NCI-H1105 treated with DMSO at 0.1 percent for 48 hours (cell line): Measurements from ENCODE around the gene FBXO3.
"Not testable (repeated sequence)": the region's sequence is repeated elsewhere in the genome, so short reads cannot be mapped to it uniquely, and the experiment has no call there.

Source experiments
- DNase-seq: peaks from one replicate; lab custom pipeline; 2025; lab: John Stamatoyannopoulos, UW

The FBXO3 gene

GRCh38 chr11:33773987-33774735 is at the start of gene FBXO3:
Gene FBXO3 (minus strand): TSS chr11:33774520. CDS start chr11:33774497, 23 bp downstream.
- DNase-seq: peak; percentile 87

- not testable (repeated sequence) for DNase-seq
These were observed 48.7 kb upstream of the FBXO3 start for GRCh38 chr11:33822981-33823380.

DNA sequence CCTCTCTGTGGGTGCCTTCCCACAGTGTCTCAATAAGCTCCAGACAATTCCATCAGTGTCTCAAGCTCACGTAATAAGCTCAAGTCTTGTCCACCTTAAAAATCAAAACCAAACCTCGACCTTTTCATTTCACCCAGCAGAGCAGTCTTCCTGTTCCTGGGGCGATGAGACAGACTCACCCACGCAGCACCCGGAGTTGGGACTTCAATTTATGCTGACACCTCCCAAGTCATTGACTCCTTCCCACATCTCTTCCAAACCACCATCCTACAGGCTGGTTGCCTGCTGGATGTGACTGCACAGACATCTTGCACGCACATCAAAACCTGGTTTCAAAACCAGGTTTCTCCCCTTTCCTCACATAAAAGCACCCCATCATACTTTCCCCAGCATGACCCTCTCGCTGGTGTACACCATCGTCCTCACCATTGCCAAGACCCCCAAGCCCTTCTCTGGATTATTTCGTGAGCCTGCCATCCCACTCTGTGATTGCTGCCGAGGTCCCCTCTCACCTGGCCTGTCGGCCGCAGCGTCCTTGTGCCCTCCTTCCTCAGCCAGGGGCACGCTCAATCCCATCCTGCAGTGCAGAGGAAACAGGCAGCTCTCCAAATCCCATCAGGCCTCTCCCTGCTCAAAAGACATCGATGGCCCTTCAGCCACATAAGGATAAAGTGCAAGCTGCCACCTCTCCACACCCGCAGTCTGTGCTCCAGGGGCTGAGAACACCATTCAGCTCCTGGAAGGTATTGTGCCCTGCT is 45.1 kb upstream of the FBXO3 start:
- no peak for DNase-seq

DNA sequence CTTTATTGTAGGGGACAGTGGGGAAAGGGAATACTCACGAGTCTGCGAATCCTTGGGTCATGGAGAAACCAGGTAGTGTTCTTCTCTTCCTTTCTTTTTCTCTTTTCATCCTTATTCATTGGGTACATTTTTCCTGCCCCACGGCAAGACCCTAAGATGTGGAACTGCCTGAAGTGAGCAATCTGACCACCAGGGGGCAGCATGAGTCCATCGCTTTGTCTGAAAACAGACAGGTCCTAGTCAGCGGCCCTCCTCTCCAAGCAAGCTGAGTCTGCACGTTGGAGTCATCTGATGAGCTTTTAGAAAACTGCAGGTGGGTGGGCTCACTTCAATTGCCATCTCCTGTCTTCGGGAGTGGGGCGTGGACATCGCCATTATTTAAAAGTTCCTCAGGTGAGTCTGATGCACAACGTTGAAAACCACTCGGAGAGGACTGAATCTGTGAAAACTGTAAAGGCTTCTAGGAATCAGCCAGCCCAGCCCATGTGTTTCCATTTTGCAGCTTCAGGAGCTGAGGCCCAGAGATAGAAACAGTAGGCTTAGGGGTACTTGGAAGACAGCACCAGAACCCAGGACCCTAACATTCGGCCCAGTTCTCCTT is 34.0 kb upstream of the FBXO3 start:
- DNase-seq: peak; percentile 70

- peak; percentile 36 for DNase-seq
These were observed 30.2 kb upstream of the FBXO3 start for GRCh38 chr11:33804471-33804870.

- peak; percentile 89 for DNase-seq
These were observed 28.1 kb upstream of the FBXO3 start for GRCh38 chr11:33802194-33802950.

DNA sequence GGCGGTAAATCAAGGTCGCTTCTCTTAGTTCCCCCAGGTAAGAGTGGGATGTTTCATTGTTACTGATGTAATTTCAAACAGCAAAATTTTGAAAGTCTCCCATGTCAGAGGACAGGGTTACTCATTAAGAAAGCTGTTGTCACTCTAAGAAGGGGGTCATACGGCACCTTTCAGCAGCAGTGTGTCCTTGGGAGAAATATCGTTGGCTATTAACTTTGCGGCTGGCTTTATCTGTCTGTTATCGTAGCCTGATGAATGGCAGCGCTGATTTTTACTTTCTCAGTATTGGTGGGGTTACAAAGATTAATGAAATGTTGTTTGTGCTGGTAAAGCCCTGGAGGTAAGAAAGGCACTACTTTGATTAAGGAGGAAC is 27.5 kb upstream of the FBXO3 start:
- no peak for DNase-seq

DNA sequence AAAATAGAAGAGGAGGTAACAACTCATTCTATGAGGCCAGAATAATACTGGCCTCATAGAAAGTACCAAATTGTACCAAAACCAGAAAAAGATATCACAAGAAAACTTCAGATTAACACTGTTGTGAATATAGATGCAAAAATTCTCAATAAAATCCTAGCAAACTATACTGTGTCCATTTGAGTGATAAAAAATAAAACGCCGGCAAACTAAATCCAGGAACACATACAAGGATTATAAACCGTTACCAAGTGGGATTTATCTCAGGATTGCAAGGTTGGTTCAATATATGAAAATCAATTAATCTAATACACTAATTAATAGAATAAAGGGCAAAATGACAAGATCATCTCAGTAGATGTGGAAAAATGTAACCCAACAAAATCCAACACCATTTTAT is 23.6 kb upstream of the FBXO3 start:
- DNase-seq: no peak

DNA sequence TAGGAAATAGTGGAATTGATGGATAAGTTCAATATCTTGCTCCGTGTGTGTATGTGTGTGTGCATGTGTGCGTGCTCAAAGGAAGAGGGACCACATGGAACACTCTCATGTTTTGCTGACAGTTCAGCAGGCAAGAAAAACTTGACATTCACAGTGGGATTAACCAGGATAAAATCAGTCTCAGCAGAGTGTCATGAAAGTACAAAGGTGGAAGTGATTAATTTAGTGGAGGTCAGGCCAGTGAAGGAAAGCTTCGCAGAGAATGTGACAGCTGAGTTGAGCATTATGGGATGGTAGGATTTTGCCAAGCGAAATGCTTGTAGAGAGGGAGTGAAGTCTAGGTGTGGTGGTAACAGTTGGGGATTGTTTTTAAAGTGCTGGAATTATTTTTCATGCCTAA is 15.7 kb upstream of the FBXO3 start:
- DNase-seq: no peak

DNA sequence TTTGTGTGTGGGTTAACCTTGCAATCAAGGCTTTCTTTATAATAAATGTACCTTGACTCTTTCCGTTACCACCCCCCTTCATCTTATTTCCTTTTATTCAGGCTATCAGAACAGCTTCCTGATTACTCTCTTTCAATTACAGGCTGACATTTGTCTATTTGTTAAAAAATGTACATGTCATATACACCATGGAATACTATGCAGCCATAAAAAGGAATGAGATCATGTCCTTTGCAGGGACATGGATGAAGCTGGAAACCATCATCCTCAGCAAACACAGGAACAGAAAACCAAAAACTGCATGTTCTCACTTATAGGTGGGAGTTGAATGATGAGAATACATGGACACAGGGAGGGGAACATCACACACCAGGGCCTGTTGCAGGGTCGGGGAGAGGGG is 13.8 kb upstream of the FBXO3 start:
- DNase-seq: not testable (repeated sequence)

GRCh38 chr11:33787076-33787475 is 12.8 kb upstream of the FBXO3 start:
- no peak for DNase-seq

DNA sequence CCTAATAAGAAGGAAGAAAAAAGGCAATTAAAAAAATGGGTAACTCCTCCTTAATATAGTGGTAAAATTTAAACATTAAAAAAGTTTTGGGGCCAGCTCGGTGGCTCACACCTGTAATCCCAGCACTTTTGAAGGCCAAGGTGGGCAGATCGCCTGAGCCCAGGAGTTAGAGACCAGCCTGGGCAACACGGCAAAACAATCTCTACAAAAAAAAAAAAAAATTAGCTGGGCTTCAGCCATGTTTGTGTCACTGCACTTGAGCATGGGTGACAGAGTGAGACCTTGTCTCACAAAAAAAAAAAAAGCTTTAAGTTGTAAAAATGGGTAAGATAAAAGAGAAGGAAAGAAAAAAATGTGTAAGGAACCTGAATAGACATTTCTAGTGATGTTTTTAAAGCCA is 11.3 kb upstream of the FBXO3 start:
- no peak for DNase-seq

- no peak for DNase-seq
These were observed 5.7 kb upstream of the FBXO3 start for GRCh38 chr11:33779849-33780528.

- DNase-seq: peak; percentile 48
These were observed 4.4 kb upstream of the FBXO3 start for GRCh38 chr11:33778675-33779074.

- DNase-seq: no peak
These were observed 3.6 kb upstream of the FBXO3 start for GRCh38 chr11:33777906-33778305.

GRCh38 chr11:33775832-33776470 is 1.6 kb upstream of the FBXO3 start:
- DNase-seq: no peak

GRCh38 chr11:33775467-33775807 is 1.1 kb upstream of the FBXO3 start:
- DNase-seq: no peak

DNA sequence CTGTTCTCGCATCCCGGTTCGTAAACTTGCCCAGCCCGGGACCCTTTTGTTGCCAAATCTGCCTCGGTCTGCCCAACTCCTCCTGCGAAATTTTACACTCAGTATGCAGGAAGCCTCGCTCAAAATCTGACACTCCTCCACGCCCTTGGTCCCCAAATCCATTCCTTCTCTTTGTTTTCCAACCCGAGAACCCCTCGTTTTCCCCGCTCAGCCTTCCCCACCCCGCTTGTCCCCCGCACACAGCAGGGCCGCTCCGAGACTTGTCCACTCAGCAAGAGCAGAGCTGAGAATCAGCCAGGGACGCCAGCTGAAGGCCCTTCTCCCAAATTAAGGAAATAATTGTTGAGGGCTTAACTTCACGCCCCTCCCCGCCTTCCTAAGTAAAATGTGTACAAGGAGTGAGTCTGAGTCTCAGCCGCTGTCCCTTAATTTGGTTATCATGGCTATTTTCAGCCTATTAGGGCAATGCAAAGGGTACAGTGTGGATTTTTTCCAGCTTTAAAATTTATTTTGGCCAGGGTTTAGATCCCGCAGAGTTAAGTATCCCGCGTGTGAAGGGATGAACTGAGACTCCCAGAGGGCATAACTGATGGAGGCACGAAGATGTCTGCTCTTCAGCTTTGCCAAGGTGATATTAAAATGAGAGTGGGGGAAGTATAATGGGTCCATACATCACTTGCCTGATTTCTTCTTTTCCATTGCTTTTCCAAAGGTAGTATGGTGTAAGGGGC is 581 bp upstream of the FBXO3 start:
- DNase-seq: peak; percentile 42

DNA sequence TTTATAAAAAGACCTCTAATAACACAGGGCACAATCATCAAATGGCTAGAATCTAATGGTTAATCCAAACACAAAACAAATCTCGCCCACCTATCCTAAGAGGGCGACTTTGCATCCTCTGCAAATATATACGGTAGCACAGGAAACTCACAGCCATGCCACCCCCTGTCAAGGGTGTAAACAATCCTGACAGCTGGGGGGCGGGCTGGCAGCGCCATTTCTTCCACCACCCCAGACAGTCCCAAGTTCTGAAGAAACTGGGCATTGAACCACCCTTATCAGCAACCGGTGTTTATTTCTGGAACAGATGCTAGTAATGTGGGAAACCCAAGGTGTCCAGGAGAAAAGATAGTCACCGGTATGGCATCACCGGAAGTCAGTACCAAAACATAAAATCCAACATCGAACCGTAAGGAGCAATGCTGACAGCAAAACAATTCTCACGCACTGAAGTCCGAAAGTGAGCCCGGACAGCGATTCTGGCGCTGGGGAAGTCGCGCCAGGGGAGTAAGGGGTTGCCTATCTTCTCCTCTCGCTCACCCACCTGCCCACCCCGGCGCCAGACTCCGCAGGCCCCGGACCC is 825 bp downstream of the FBXO3 start:
- peak; percentile 17 for DNase-seq

GRCh38 chr11:33772870-33773269 is 1.4 kb downstream of the FBXO3 start:
- no peak for DNase-seq
